T-helper 1 cell treated with Interleukin-12 subunit alpha and Interleukin-12 subunit beta and Interleukin-4 antibody, amounts not matched to agents 30 μg/mL and 1 μg/mL, for 36 hours (primary cell): Measurements from ENCODE around the gene ACOXL.

Experiments
- H3K27ac Mint-ChIP-seq: one replicate; pipeline ENCODE4 v1.8.0; 2021; ENCODE audit warnings: mild to moderate bottlenecking, mixed read lengths
- H3K27me3 Mint-ChIP-seq: one replicate; pipeline ENCODE4 v1.8.0; 2021; ENCODE audit warnings: low read depth, mixed read lengths
- H3K36me3 Mint-ChIP-seq: one replicate; pipeline ENCODE4 v1.8.0; 2021; ENCODE audit warnings: low read depth, mixed read lengths
- H3K4me1 Mint-ChIP-seq: one replicate; pipeline ENCODE4 v1.8.0; 2021; ENCODE audit warnings: low read depth, mixed read lengths
- H3K4me3 Mint-ChIP-seq: one replicate; pipeline ENCODE4 v1.8.0; 2021; ENCODE audit warnings: mild to moderate bottlenecking, moderate library complexity, mixed read lengths
- H3K9me3 Mint-ChIP-seq: one replicate; pipeline ENCODE4 v1.8.0; 2021; ENCODE audit warnings: mixed read lengths

The ACOXL gene

DNA sequence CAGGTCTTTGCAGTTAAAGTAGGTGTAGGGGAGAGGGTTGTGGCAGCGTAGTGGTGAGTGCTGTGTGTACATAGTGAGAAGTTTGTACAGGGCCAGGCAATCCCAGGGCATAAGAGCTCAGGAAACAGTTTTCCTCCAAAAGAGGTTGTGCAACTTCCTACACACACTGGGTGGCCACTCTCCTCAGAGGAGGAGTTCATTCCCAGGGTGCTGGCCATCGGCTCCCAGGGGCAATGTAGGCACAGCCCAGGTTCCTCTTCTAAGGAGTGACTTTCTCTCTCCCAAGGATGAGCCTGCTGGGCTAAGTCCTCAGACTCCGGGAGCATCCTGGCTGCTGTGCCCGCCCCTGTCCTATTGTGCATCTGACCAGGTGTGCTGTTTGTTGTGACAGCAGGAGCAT, 3.0 kb downstream of the ACOXL start:
- no peak overlapping the region for H3K27ac Mint-ChIP-seq
- H3K9me3 Mint-ChIP-seq = peaks cover 8% of the 10 kb centered on the region
- H3K36me3 Mint-ChIP-seq = peaks cover 7% of the 10 kb centered on the region
- peaks cover 88% of the 10 kb centered on the region for H3K27me3 Mint-ChIP-seq
- no peak overlapping the region for H3K4me3 Mint-ChIP-seq
- peaks cover 12% of the 10 kb centered on the region for H3K4me1 Mint-ChIP-seq

DNA sequence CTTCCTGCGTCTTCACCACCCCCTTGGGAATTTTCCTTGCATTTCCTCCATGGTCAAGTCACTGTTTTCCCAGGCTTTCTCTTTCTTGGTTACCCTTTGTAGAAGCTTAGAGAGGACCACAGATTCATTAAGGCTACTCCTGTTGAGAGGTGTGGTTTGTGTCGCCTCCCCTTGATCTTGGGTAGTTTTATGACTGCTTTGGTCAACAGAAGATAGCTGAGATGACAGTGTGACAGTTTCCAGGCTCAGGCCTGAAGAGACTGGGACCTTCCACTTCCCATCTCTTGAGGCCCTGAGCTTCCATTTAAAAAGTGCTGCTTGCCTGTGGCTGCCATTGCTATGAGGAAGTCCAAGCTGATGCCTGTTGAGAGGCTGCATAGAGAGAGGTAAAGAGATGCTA, 5.4 kb downstream of the ACOXL start:
- peaks cover 88% of the 10 kb centered on the region for H3K27me3 Mint-ChIP-seq
- peaks cover 24% of the 10 kb centered on the region for H3K4me1 Mint-ChIP-seq
- peaks cover 4% of the 10 kb centered on the region for H3K36me3 Mint-ChIP-seq
- no peak overlapping the region for H3K27ac Mint-ChIP-seq
- H3K4me3 Mint-ChIP-seq = no peak overlapping the region
- H3K9me3 Mint-ChIP-seq = peaks cover 8% of the 10 kb centered on the region

DNA sequence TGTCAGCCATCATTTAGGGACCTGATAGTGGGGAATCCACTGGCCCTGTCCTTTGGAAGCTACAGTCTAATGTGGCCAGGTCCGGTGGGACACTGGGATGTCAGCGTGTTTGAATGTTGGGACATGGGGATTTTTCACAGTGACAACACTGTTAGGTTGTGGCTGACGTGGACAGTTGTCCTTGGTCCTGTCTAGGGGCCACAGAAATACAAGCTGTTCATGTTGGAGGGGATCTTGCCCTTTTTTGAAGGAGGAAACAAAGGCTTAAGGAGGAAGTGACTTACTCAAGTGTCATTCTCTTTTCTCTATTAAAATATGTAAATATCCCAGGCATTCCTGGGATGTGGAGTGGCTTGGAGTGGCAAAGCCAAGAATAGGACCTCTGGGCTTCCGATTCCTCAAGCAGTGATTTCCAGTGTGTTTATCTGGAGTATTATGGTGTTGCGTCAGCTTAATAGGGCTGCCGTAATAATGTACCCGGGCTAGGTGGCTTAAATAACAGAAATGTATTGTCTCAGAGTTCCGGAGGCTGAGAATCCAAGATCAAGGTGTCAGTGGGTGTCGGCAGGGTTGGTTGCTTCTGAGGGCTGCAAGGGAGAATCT, 8.5 kb downstream of the ACOXL start:
- H3K27me3 Mint-ChIP-seq = peaks cover 83% of the 10 kb centered on the region
- H3K27ac Mint-ChIP-seq = no peak overlapping the region
- peaks cover 6% of the 10 kb centered on the region for H3K36me3 Mint-ChIP-seq
- no peak overlapping the region for H3K4me3 Mint-ChIP-seq
- H3K9me3 Mint-ChIP-seq = peaks cover 8% of the 10 kb centered on the region
- peaks cover 24% of the 10 kb centered on the region for H3K4me1 Mint-ChIP-seq

DNA sequence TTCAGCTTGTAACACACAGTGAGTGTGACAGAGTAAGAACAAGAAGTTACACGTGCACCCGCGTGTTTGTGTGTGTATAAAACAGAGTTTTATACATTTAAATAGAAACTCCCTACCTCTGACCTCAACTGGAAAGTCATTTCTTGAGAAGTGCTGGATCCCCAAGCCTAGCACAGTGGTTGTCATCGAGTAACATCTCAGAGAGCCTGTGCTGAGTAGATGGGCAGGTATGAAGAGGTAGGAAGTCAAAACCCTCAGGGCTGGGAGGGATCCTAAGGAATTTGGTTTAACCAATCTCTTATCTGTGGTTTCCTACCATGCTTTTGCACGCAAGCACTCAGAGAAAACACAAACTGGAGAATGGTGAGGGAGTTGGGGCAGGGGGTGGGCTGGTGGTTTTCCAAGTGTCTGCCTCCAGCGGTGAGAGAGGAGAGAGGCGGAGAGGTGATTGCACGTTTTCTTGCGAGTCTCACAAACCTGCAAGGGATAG, 9.2 kb downstream of the ACOXL start:
- peaks cover 6% of the 10 kb centered on the region for H3K36me3 Mint-ChIP-seq
- peaks cover 29% of the 10 kb centered on the region for H3K4me1 Mint-ChIP-seq
- no peak overlapping the region for H3K27ac Mint-ChIP-seq
- H3K27me3 Mint-ChIP-seq = peaks cover 79% of the 10 kb centered on the region
- H3K9me3 Mint-ChIP-seq = peaks cover 8% of the 10 kb centered on the region
- H3K4me3 Mint-ChIP-seq = peak overlapping the region; percentile 51

DNA sequence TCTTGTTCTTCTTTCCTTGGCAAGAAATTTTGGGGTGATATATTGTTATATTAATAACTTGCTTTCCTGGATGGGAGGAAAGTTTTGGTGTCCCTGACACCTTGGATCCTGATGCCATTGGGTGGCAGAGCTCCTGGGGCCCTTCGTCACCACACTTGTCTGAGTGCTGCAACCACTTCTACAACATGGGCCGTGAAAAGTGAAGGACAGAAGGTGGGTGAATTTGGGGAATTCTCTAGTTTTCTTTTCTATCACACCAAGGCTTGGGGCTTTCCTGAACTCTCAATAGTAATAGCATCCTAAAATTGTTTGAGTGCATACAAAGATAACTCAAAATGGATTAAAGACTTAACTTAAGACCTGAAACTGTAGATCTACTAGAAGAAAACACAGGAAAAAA, 10.0 kb downstream of the ACOXL start:
- no peak overlapping the region for H3K4me3 Mint-ChIP-seq
- peaks cover 8% of the 10 kb centered on the region for H3K9me3 Mint-ChIP-seq
- H3K4me1 Mint-ChIP-seq = peaks cover 36% of the 10 kb centered on the region
- H3K27me3 Mint-ChIP-seq = peaks cover 72% of the 10 kb centered on the region
- peaks cover 6% of the 10 kb centered on the region for H3K36me3 Mint-ChIP-seq
- H3K27ac Mint-ChIP-seq = no peak overlapping the region

DNA sequence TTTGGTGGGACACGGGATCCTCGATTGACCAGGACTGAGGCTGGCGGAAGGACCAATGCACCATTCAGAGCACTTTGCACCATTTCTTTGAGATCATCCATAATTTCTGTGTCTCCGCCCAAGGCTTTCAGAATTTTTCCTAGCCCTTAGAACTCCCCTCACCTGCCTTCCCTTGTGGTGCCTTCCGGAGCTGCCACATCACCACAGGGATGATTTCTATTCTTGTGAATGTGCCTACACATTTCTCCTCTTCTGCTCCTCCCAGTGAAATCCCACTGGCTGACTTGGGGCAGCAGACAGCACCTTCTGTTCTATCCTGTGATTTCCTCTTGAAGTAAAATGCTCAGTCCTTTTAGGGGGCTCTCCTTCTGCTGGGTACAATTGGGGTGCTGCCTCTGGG, 11.2 kb downstream of the ACOXL start:
- H3K27me3 Mint-ChIP-seq = peaks cover 64% of the 10 kb centered on the region
- peaks cover 47% of the 10 kb centered on the region for H3K4me1 Mint-ChIP-seq
- H3K9me3 Mint-ChIP-seq = peaks cover 6% of the 10 kb centered on the region
- no peak overlapping the region for H3K4me3 Mint-ChIP-seq
- H3K36me3 Mint-ChIP-seq = peaks cover 6% of the 10 kb centered on the region
- H3K27ac Mint-ChIP-seq = no peak overlapping the region

DNA sequence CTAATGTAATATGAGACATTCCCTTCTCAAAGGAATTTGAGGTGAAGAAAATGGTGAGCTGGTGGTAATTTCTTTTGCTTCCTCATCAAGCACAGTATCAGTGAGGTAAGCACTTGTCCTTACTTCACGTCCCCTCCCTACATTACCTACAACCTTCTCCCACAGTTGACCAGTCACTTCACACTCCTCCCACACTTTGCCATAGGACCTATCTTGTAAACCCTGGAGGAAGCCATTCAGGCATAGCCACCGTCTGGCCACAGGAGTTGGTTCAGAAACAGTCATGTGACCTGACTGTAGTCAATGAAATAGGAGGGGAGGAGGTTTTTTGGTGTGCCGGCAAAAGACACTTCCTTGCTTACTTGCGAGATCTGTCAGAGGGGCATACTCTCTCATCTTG, 12.1 kb downstream of the ACOXL start:
- no peak overlapping the region for H3K4me3 Mint-ChIP-seq
- H3K4me1 Mint-ChIP-seq = peaks cover 53% of the 10 kb centered on the region

DNA sequence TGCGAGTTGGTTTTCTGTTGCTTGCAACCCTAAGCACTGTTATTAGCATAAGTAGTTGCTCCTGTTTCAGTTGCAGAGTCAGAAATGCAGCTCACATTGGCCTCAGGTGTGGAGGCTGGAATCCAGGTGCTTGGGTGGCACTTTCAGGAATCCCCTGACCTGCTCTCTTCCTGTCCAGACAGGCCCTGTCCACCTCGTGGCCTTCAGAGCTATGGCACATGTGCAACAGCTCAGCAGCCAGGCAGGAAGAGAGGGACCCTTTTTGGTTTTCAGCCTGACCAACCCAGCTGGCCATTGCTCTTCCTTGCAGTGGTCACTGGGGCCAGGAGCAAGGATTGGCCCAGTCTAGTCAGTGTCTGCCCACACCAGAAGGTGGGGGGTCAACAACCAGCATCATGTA, 12.7 kb downstream of the ACOXL start:
- H3K4me3 Mint-ChIP-seq = no peak overlapping the region
- no peak overlapping the region for H3K27ac Mint-ChIP-seq
- H3K4me1 Mint-ChIP-seq = peaks cover 58% of the 10 kb centered on the region
- H3K27me3 Mint-ChIP-seq = peaks cover 56% of the 10 kb centered on the region
- H3K36me3 Mint-ChIP-seq = peaks cover 2% of the 10 kb centered on the region
- H3K9me3 Mint-ChIP-seq = no peaks in the 10 kb centered on the region

More for the DNA sequence above, 12.1 kb downstream of the ACOXL start:
- Mint-ChIP-seq H3K27ac (no peak overlapping the region), H3K9me3 (no peaks in the 10 kb centered on the region), H3K27me3 (peaks cover 56% of the 10 kb centered on the region), H3K36me3 (peaks cover 2% of the 10 kb centered on the region)

DNA sequence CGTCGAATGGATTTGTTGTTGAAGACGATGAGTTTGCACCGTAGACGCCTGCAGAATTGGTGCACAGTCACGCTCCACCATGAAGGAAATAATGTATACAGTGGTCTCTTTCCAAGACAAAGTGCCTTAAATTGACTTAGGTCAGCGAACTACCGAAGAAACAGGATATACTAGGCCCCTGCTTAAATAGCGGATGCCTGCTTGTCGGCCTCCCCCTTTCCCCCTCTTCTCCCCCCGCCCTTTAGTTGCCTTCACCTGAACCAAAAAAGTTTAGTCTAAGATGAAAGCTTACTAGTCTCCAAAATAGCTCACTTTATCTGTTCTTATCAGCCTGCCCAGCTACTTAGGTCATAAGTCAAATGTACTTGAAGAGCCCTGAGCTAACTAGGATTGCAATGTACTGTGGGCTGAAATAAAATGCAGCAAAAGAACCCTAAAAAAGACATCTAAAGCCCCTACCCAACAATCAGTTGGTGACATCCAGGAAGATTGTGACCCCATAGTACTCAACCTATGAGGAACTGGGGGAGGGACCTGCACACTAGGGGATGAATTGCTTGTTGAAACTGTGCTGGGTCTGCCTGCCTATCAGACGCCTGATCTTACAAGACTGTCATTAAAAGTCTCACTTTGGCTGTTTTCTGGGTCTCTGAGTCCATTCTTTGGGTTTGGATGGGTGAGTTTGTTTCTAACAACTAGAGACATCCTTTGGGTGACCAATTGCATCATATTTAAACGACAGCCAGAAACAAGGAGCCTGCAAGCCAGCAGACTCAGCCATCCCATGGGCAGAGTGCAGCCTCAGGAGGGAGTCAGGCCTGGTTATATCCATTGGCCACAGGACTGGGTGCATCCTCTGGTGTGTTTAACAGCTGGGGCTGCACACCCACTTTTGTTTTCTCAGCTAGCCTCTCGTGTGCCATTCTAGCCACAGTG, 14.5 kb downstream of the ACOXL start:
- Mint-ChIP-seq H3K4me3 (no peak overlapping the region), H3K27me3 (peaks cover 46% of the 10 kb centered on the region), H3K9me3 (no peaks in the 10 kb centered on the region), H3K4me1 (peaks cover 54% of the 10 kb centered on the region), H3K36me3 (peaks cover 4% of the 10 kb centered on the region), H3K27ac (peak overlapping the region; percentile 82)

DNA sequence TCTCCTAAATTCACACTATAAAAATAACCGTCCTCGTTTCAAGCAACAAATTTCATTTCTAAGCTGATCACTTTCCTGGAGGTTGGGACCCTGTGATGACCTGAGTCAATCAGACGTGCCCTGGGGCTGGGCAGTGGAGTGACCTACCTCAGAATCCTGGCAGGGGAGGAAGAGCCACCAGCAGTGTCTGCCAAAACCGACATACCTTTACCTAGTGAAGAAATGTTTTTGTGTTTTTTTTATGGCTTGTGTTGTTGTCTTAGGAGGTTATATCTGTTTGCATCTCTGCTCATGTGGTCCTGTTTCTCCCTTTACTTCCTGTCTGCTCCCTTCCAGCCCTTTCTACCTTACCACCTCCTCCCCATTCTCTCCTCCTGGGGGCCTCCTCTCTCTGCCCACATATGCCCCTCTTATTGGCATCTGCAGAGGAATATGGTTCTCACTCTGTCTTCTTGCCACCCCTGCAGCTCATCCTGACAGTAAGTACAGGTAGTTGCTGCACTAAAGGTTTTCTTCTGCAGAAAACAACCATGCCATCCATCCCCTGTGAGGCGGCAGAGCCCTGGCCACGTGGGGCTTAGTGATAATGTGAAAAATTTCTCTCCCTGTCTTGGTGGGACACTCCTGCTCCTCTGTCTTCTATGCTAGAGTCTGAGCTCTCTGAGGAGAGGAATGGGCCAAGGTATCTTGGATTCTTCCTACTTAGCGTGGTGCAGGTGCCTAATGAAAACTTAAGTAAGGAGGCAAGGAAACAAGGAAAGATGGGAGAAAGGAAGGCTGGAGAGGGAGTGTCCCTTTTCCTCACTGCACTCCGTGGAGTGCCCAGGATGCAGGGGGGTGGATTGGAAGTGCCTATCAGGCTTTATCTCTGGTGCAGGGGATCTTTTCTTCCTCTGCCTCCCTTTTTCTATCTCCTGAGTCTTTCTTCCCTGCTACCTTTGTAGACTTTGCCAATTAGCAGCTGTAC, 15.4 kb downstream of the ACOXL start:
- Mint-ChIP-seq H3K27ac (peak overlapping the region; percentile 82), H3K4me1 (peaks cover 48% of the 10 kb centered on the region), H3K27me3 (peaks cover 42% of the 10 kb centered on the region), H3K36me3 (peaks cover 4% of the 10 kb centered on the region), H3K4me3 (peak overlapping the region; percentile 73), H3K9me3 (no peaks in the 10 kb centered on the region)

DNA sequence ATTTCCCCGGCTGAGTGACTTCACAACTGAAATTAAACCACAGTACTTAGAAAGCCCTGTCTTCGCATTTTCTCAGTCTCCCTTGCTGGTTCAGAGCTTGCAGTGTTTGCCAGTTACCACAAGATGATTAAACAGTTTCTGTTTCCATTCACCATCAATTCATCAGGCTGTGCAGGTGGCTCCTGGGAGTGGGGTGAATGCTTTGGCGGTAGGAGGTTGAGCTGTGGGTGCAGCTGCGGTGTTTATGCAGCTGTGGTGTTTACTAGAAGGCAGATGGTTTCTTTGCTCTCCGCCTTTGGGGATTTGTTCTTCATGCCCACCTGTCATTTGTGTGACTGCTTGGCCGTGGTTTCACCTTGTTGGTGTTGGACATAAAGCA, 16.1 kb downstream of the ACOXL start:
- peaks cover 4% of the 10 kb centered on the region for H3K36me3 Mint-ChIP-seq
- peaks cover 43% of the 10 kb centered on the region for H3K27me3 Mint-ChIP-seq
- peak overlapping the region; percentile 82 for H3K27ac Mint-ChIP-seq
- H3K4me3 Mint-ChIP-seq = peak overlapping the region; percentile 73
- peaks cover 47% of the 10 kb centered on the region for H3K4me1 Mint-ChIP-seq
- H3K9me3 Mint-ChIP-seq = no peaks in the 10 kb centered on the region

DNA sequence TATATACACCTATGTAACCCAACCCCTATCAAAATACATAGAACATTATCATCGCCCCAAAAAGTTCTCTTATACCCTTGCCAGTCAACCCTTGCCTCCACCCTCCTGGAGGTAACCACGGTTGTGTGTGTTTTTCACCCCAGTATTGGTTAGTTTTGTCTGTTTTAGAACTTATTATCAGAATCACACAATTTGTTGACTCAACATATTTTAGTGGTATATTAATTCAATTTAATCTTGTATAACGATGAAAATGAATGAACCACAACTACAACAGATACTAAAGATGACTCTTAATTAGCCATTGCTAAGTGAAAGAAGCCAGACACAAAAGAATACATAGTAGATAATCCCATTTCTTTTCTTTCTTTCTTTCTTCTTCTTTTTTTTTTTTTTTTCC, 19.3 kb downstream of the ACOXL start:
- H3K9me3 Mint-ChIP-seq = no peaks in the 10 kb centered on the region
- H3K4me1 Mint-ChIP-seq = peaks cover 36% of the 10 kb centered on the region
- H3K36me3 Mint-ChIP-seq = peaks cover 2% of the 10 kb centered on the region
- no peak overlapping the region for H3K4me3 Mint-ChIP-seq
- H3K27me3 Mint-ChIP-seq = peaks cover 36% of the 10 kb centered on the region
- no peak overlapping the region for H3K27ac Mint-ChIP-seq

DNA sequence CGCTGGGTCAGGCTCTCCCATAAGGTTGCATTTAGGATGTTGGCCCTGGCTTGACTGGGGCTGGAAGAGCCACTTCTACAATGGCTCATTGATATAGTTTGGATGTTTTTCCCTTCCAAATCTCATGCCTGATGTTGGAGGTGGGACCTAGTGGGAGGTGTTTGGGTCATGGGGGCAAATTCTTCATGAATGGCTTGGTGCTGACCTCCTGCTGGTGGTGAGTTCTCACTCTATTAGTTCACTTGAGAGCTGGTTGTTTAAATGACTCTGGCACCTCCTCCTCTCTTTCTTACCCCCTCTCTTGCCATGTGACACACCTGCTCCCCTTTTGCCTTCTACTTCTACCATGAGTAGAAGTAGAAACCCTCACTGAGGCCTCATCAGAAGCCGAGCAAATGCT, 20.5 kb downstream of the ACOXL start:
- Mint-ChIP-seq H3K27ac (no peak overlapping the region), H3K4me3 (no peak overlapping the region), H3K4me1 (peaks cover 25% of the 10 kb centered on the region), H3K36me3 (peaks cover 2% of the 10 kb centered on the region), H3K9me3 (no peaks in the 10 kb centered on the region), H3K27me3 (peaks cover 45% of the 10 kb centered on the region)

DNA sequence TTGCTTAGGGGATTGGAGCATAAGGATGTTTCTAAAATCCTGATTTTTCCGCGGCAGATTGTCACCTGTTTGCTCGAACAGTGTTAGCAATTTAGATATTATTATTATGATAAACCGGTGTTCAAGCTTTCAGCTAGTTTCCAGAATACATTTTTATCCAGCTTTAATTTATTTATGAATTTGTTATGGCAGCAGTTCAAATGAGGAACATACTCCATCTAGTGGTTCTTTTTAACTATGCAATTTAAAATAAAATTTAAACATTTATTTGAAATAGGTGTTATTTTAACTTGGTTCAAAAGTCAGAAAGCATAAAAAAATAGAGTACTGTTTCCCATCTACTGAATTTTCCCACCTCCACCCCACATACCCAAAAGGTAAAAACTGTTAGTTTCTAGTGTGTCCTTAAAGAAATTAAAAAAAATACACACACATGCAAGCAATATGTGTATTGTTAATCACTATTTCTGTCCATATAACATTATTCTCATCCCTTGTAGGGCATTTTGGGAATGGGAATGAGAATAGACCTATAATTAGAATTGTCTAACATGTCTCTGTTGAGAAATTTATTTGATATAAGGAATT, 23.2 kb downstream of the ACOXL start:
- peaks cover 2% of the 10 kb centered on the region for H3K36me3 Mint-ChIP-seq
- H3K9me3 Mint-ChIP-seq = peaks cover 14% of the 10 kb centered on the region
- peaks cover 7% of the 10 kb centered on the region for H3K4me1 Mint-ChIP-seq
- H3K27me3 Mint-ChIP-seq = peaks cover 65% of the 10 kb centered on the region
- H3K4me3 Mint-ChIP-seq = no peak overlapping the region
- H3K27ac Mint-ChIP-seq = no peak overlapping the region
